Activated CD4-positive, alpha-beta T cell treated with anti-CD3 and anti-CD28 coated beads, Interleukin-2, amount 50 U/mL, for 48 hours (primary cell): ENCODE results near the gene PLOD1.

Experiments
- DNase-seq, 2 experiments: peaks; one replicate each; pipeline ENCODE4 v3.0.0-alpha.2; 2020

Gene PLOD1

GRCh38 chr1:12009318-12009947, 74.9 kb downstream of the PLOD1 start:
- no peak for DNase-seq

GRCh38 chr1:12010746-12011570, 76.4 kb downstream of the PLOD1 start:
- DNase-seq, result no peak

- DNase-seq, result no peak
Observed at GRCh38 chr1:12011998-12012397, 77.5 kb downstream of the PLOD1 start.

- no peak for DNase-seq
Observed at GRCh38 chr1:12012560-12013316, 78.2 kb downstream of the PLOD1 start.

- peak; percentile 16 to 34 for DNase-seq
Observed at GRCh38 chr1:12014141-12014991, 79.8 kb downstream of the PLOD1 start.

- DNase-seq, result no peak
Observed at GRCh38 chr1:12015001-12015491, 80.5 kb downstream of the PLOD1 start.

- no peak for DNase-seq
Observed at GRCh38 chr1:12015499-12015898, 81.0 kb downstream of the PLOD1 start.

- no peak for DNase-seq
Observed at GRCh38 chr1:12016182-12016581, 81.7 kb downstream of the PLOD1 start.

GRCh38 chr1:12019858-12020509, 85.5 kb downstream of the PLOD1 start:
- DNase-seq, result no peak

GRCh38 chr1:12021616-12022015, 87.1 kb downstream of the PLOD1 start:
- no peak for DNase-seq

- DNase-seq, result no peak
Observed at GRCh38 chr1:12022036-12022435, 87.5 kb downstream of the PLOD1 start.
